Fibroblast of the aortic adventitia (primary cell): Measurements from ENCODE around the gene GPC5. TPM values are rescaled to one million over a fixed set of nuclear protein-coding genes. Genes with fewer than 3 reads are reported as not detected.
"Not testable (repeated sequence)": the region's sequence is repeated elsewhere in the genome, so short reads cannot be mapped to it uniquely, and the experiment has no call there.

Experiments used
- DNase-seq: peaks from one replicate; pipeline ENCODE4 v3.0.0-alpha.2; 2010; ENCODE audit warnings: low read depth
- H3K4me3 ChIP-seq: 2 replicates; pipeline ENCODE4 v1.5.1; 2011; ENCODE audit warnings: low read depth, mild to moderate bottlenecking, control low read depth, low read length, moderate library complexity
- total RNA-seq: library from RNA; depleted of rRNA; stranded (reverse); fragments of >200 nt; gene quantifications from 2 replicates; pipeline ENCODE4 v1.2.3, GENCODE V29; 2012; ENCODE audit warnings: low replicate concordance
- TF ChIP-seq, protein P1 (sequence below): IDR thresholded peaks from 2 replicates; pipeline ENCODE4 v1.5.1; 2011; ENCODE audit warnings: mild to moderate bottlenecking, low read length, control low read depth, inconsistent platforms; ENCODE audit not compliant: insufficient read depth

GPC5 gene
- total RNA-seq, 1 donor: 0.18 TPM

- DNase-seq: no peak
- TF ChIP-seq, protein P1, sequence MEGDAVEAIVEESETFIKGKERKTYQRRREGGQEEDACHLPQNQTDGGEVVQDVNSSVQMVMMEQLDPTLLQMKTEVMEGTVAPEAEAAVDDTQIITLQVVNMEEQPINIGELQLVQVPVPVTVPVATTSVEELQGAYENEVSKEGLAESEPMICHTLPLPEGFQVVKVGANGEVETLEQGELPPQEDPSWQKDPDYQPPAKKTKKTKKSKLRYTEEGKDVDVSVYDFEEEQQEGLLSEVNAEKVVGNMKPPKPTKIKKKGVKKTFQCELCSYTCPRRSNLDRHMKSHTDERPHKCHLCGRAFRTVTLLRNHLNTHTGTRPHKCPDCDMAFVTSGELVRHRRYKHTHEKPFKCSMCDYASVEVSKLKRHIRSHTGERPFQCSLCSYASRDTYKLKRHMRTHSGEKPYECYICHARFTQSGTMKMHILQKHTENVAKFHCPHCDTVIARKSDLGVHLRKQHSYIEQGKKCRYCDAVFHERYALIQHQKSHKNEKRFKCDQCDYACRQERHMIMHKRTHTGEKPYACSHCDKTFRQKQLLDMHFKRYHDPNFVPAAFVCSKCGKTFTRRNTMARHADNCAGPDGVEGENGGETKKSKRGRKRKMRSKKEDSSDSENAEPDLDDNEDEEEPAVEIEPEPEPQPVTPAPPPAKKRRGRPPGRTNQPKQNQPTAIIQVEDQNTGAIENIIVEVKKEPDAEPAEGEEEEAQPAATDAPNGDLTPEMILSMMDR: no peak
- H3K4me3 ChIP-seq: no peak overlapping the region
These were observed 263.5 kb downstream of the GPC5 start for GRCh38 chr13:91661692-91662490.

DNA sequence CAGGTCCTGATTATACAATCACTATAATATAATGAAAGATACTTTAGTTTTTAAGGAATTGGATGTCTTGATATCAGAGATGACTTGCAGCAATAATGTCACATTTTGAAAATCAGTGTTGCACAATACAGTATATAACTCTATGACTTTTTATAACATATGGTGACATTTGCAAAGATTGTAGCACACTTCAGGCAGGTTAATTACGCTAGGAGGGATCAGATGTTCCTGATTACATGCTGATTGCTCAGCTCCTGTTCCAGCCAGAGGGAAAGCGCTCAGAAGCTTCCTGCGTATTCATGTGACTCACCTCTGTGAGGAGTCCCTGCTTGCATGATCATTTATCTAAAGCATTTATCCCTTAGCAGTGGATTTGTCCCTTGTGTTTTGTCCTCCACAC is 265.6 kb downstream of the GPC5 start:
- TF ChIP-seq, protein P1: no peak
- no peak for DNase-seq
- H3K4me3 ChIP-seq: no peak overlapping the region

- TF ChIP-seq, protein P1: no peak
- H3K4me3 ChIP-seq: no peak overlapping the region
- no peak for DNase-seq
These were observed 269.1 kb downstream of the GPC5 start for GRCh38 chr13:91667486-91667885.

GRCh38 chr13:91668866-91669495 is 270.6 kb downstream of the GPC5 start:
- TF ChIP-seq, protein P1: no peak
- no peak overlapping the region for H3K4me3 ChIP-seq
- no peak for DNase-seq

GRCh38 chr13:91674347-91674746 is 275.9 kb downstream of the GPC5 start:
- not testable (repeated sequence) for H3K4me3 ChIP-seq, DNase-seq

DNA sequence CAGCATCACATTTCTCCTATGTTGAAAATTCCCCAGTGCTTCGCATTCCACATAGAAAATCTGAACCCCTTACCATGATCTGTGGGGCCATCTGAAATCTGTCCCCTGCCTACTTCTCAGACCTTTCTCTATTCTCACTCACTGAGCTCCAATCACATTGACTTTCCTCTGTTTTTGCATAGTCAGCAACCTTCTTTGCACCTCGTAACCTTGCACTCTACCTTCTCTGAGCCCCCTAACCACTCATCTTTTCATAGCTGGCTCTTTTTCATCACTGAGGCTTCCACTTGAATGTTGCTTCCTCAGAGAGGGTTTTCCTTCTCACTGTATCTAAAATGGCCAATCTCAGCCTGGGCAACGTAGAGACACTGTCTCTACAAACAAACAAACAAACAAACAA is 286.3 kb downstream of the GPC5 start:
- TF ChIP-seq, protein P1: no peak
- no peak overlapping the region for H3K4me3 ChIP-seq
- no peak for DNase-seq

DNA sequence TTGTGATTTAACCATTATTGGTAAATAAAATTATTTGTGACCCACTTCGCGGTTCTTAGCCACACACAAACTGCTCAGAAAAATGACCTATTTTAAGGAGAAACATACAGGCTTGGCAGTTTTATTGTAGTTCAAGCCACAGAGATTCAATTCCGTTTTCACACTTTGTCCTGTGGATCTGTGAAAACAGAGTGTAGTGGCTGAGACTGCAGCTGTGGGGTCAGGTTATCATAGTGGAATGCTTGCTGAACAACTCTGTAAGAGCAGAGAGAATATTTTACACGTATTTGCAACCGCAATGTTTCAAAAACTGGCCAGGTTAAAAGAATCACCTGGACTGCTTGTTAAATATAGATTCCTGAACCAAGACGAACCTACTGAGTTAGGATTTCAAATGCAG is 292.5 kb downstream of the GPC5 start:
- H3K4me3 ChIP-seq: no peak overlapping the region
- TF ChIP-seq, protein P1: no peak
- no peak for DNase-seq
